ENCODE measurements around the gene NCAPG2. TPM values are rescaled to one million over a fixed set of nuclear protein-coding genes. Genes with fewer than 3 reads are reported as not detected.

NCAPG2 gene
- polyA plus RNA-seq, 1 of the 3 experiments (the other 2 are of a cell fraction), result 25.0 TPM

DNA sequence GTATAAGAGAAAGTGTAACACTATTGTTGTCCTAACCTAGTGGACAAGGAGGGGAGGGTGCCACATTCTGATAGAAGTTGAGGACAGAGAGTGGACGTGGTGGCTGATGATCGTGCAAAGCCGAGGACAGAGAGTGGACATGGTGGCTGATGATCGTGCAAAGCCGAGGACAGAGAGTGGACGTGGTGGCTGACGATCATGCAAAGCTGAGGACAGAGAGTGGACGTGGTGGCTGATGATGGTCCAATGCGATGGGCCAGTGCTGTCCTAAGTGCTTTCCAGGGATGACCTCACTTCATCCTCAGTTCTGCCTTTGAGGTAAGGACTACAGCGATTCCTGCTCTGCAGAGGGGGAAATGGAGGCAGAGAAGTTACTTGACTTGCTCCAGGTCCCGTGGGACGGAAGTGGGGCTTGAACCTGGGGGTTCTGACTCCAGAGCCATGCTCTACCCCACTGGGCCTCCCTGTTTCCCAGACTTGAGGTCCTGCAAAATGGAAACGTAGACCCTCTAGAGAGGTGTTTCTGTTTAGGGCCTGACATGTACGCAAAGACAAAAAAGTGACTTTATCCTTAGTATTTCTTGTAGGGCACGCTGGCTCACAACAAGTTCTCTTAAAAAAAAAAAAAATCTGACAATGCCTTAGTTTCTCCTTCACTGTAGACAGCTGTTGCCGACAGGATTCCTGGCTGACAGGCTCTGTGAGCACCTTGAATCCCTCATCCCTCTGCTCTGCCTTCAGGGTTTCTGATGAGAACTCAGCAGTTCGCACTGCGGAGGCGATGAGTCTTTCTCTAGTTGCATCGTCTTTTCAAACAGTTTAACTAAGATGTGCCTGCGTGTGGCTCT is 20.3 kb upstream of the NCAPG2 start:
- DNase-seq, result no peak
- TF ChIP-seq, protein P1, sequence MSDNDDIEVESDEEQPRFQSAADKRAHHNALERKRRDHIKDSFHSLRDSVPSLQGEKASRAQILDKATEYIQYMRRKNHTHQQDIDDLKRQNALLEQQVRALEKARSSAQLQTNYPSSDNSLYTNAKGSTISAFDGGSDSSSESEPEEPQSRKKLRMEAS (IDR thresholded peaks at IDR 0.05; ENCODE audit: low read depth), result no peak
- TF ChIP-seq RXRA (IDR thresholded peaks at IDR 0.05; ENCODE audit: borderline replicate concordance, low read depth) (no peak), FOSL2 (IDR thresholded peaks at IDR 0.05; ENCODE audit: borderline replicate concordance, low read depth) (no peak), POLR2AphosphoS5 (IDR thresholded peaks at IDR 0.05; ENCODE audit: low read depth, low read length) (no peak), EZH2phosphoT487 (IDR thresholded peaks at IDR 0.05; ENCODE audit: borderline replicate concordance, low read depth) (no peak), EP300 (IDR thresholded peaks at IDR 0.05; ENCODE audit: borderline replicate concordance in 1 of 2, low read depth in 1 of 2, low read length in 1 of 2) (no peak), SIN3A (IDR thresholded peaks at IDR 0.05; ENCODE audit: borderline replicate concordance, low read depth, low read length) (no peak), GATA2 (CRISPR knock-in tag; IDR thresholded peaks at IDR 0.05) (no peak), FOXJ3 (CRISPR knock-in tag; IDR thresholded peaks at IDR 0.05) (no peak), CHD2 (IDR thresholded peaks at IDR 0.05; ENCODE audit: low read length, partially characterized antibody) (no peak), GABPA (IDR thresholded peaks at IDR 0.05; ENCODE audit: low read depth) (no peak), YY1 (IDR thresholded peaks at IDR 0.05; ENCODE audit: low read depth) (no peak)
- TF ChIP-seq, protein P2, sequence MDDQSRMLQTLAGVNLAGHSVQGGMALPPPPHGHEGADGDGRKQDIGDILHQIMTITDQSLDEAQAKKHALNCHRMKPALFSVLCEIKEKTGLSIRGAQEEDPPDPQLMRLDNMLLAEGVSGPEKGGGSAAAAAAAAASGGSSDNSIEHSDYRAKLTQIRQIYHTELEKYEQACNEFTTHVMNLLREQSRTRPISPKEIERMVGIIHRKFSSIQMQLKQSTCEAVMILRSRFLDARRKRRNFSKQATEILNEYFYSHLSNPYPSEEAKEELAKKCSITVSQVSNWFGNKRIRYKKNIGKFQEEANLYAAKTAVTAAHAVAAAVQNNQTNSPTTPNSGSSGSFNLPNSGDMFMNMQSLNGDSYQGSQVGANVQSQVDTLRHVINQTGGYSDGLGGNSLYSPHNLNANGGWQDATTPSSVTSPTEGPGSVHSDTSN (IDR thresholded peaks at IDR 0.05), result no peak
- TF ChIP-seq, protein P3, sequence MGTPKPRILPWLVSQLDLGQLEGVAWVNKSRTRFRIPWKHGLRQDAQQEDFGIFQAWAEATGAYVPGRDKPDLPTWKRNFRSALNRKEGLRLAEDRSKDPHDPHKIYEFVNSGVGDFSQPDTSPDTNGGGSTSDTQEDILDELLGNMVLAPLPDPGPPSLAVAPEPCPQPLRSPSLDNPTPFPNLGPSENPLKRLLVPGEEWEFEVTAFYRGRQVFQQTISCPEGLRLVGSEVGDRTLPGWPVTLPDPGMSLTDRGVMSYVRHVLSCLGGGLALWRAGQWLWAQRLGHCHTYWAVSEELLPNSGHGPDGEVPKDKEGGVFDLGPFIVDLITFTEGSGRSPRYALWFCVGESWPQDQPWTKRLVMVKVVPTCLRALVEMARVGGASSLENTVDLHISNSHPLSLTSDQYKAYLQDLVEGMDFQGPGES (IDR thresholded peaks at IDR 0.05; ENCODE audit: low read depth, low read length), result no peak
- TF ChIP-seq, protein P4, sequence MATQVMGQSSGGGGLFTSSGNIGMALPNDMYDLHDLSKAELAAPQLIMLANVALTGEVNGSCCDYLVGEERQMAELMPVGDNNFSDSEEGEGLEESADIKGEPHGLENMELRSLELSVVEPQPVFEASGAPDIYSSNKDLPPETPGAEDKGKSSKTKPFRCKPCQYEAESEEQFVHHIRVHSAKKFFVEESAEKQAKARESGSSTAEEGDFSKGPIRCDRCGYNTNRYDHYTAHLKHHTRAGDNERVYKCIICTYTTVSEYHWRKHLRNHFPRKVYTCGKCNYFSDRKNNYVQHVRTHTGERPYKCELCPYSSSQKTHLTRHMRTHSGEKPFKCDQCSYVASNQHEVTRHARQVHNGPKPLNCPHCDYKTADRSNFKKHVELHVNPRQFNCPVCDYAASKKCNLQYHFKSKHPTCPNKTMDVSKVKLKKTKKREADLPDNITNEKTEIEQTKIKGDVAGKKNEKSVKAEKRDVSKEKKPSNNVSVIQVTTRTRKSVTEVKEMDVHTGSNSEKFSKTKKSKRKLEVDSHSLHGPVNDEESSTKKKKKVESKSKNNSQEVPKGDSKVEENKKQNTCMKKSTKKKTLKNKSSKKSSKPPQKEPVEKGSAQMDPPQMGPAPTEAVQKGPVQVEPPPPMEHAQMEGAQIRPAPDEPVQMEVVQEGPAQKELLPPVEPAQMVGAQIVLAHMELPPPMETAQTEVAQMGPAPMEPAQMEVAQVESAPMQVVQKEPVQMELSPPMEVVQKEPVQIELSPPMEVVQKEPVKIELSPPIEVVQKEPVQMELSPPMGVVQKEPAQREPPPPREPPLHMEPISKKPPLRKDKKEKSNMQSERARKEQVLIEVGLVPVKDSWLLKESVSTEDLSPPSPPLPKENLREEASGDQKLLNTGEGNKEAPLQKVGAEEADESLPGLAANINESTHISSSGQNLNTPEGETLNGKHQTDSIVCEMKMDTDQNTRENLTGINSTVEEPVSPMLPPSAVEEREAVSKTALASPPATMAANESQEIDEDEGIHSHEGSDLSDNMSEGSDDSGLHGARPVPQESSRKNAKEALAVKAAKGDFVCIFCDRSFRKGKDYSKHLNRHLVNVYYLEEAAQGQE (IDR thresholded peaks at IDR 0.05; ENCODE audit: low read depth, low read length), result no peak
- Histone ChIP-seq H3K4me3 (ENCODE audit: low read depth in 2 of 2, low read length in 1 of 2) (no peak overlapping the region), H3F3A (replicated peaks; ENCODE audit: insufficient read depth) (peaks cover 4% of the 10 kb centered on the region), H3K4me2 (no peak overlapping the region), H3K27me3 (ENCODE audit: insufficient read depth) (no peaks in the 10 kb centered on the region), H3K4me1 (ENCODE audit: control insufficient read depth in 1 of 2, insufficient read depth in 2 of 2, low read depth in 1 of 2, low read length in 1 of 2) (no peaks in the 10 kb centered on the region), H3K9me3 (no peaks in the 10 kb centered on the region), H2AFZ (ENCODE audit: low read depth) (no peak overlapping the region), H3K36me3 (replicated peaks in 1 of 2; ENCODE audit: control insufficient read depth in 1 of 2, insufficient read depth in 2 of 2, low read length in 1 of 2) (no peaks in the 10 kb centered on the region), H3K9me2 (no peaks in the 10 kb centered on the region), H3K27ac (ENCODE audit: low read depth in 2 of 2, low read length in 1 of 2) (no peak overlapping the region), H3K9ac (no peak overlapping the region), H4K20me1 (ENCODE audit: insufficient read depth) (no peaks in the 10 kb centered on the region), H3K79me2 (ENCODE audit: insufficient read depth) (no peaks in the 10 kb centered on the region)
- ChIA-PET CTCF (interaction anchor here (1.0 kb wide), 1 partner anchor 18 kb away, joined by 3 read pairs; no protein-coding TSS in a partner anchor), POLR2A (no interaction called here)
- 75% methylated on average over 20 of the region's 21 CpGs for WGBS (ENCODE audit: low lambda C conversion rate)

Measured in SK-N-SH (cell line).